H1 (cell line): ENCODE data around the gene GRAMD1C. TPM values are rescaled to one million over a fixed set of nuclear protein-coding genes. Genes with fewer than 3 reads are reported as not detected.

Source experiments
- CHD1 ChIP-seq: IDR thresholded peaks from 2 replicates; pipeline ENCODE4 v1.6.1; 2012; ENCODE audit warnings: low read depth, low read length, improper control_type of control experiment
- polyA plus RNA-seq, 7 experiments: library from polyadenylated mRNA; depleted of rRNA in 3 of 7; stranded (reverse) in 5 of 7; unstranded in 2 of 7; fragments of >200 nt in 5 of 7; fragments of 200-250 nt in 2 of 7; gene quantifications; 1 replicate in 5 of 7; 2 replicates in 1 of 7; 4 replicates in 1 of 7; pipeline versions ENCODE4 v1.2.1 to v1.2.3, GENCODE V29; 2011 to 2013; ENCODE audit warnings: missing spikeins in 2 of 7, mixed read lengths in 2 of 7
- total RNA-seq: library from RNA; stranded (reverse); fragmentation: NEBNext Ultra II Directional; extraction: Animal tissue kit (Norgen Biotek cat#: 25700); gene quantifications from 2 replicates; pipeline ENCODE4 v1.2.1, GENCODE V29; 2021
- TF ChIP-seq, protein P1 (sequence below): IDR thresholded peaks from 2 replicates; pipeline ENCODE4 v1.6.1; 2012; ENCODE audit warnings: low read length, inconsistent platforms

The GRAMD1C gene
- total and polyA plus RNA-seq, 2 of the 8 experiments (the other 6 are each of a cell fraction or from before 2014, with no cell fraction given) = 0.62 to 2.1 TPM

GRCh38 chr3:113894927-113895326 is 56.3 kb downstream of the GRAMD1C start (continued):
- TF ChIP-seq, protein P1, sequence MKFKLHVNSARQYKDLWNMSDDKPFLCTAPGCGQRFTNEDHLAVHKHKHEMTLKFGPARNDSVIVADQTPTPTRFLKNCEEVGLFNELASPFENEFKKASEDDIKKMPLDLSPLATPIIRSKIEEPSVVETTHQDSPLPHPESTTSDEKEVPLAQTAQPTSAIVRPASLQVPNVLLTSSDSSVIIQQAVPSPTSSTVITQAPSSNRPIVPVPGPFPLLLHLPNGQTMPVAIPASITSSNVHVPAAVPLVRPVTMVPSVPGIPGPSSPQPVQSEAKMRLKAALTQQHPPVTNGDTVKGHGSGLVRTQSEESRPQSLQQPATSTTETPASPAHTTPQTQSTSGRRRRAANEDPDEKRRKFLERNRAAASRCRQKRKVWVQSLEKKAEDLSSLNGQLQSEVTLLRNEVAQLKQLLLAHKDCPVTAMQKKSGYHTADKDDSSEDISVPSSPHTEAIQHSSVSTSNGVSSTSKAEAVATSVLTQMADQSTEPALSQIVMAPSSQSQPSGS = no peak
- TF ChIP-seq CHD1 = no peak
